Hepatic stellate cell (primary cell): ENCODE measurements around the gene FAM20C.
A peak's percentile ranks its signal among the peaks of the same experiment; 100 is the strongest.
"Not testable (repeated sequence)": the region's sequence is repeated elsewhere in the genome, so short reads cannot be mapped to it uniquely, and the experiment has no call there.

Experiments used
- DNase-seq: peaks from one replicate; pipeline ENCODE4 v3.0.0; 2011; ENCODE audit warnings: low spot score

The FAM20C gene

GRCh38 chr7:192701-193480, 520 bp downstream of the FAM20C start:
- peak; percentile 42 for DNase-seq

GRCh38 chr7:193481-194251, 1.3 kb downstream of the FAM20C start:
- no peak for DNase-seq

GRCh38 chr7:194252-195009, 2.1 kb downstream of the FAM20C start:
- DNase-seq, result peak; percentile 63

GRCh38 chr7:195010-195829, 2.8 kb downstream of the FAM20C start:
- DNase-seq, result peak; percentile 53

- no peak for DNase-seq
These were observed 3.4 kb downstream of the FAM20C start for GRCh38 chr7:195830-196128.

GRCh38 chr7:196283-196682, 3.9 kb downstream of the FAM20C start:
- DNase-seq, result no peak

- no peak for DNase-seq
These were observed 4.5 kb downstream of the FAM20C start for GRCh38 chr7:196778-197321.

GRCh38 chr7:197413-198335, 5.3 kb downstream of the FAM20C start:
- DNase-seq, result no peak

GRCh38 chr7:199483-200249, 7.3 kb downstream of the FAM20C start:
- no peak for DNase-seq

- no peak for DNase-seq
These were observed 7.9 kb downstream of the FAM20C start for GRCh38 chr7:200290-200689.

GRCh38 chr7:200704-201103, 8.3 kb downstream of the FAM20C start:
- no peak for DNase-seq

- DNase-seq, result no peak
These were observed 12.0 kb downstream of the FAM20C start for GRCh38 chr7:204326-204725.

GRCh38 chr7:205115-206010, 13.0 kb downstream of the FAM20C start:
- no peak for DNase-seq

GRCh38 chr7:206351-206750, 14.0 kb downstream of the FAM20C start:
- DNase-seq, result not testable (repeated sequence)

GRCh38 chr7:207418-208129, 15.2 kb downstream of the FAM20C start:
- no peak for DNase-seq

- no peak for DNase-seq
These were observed 15.8 kb downstream of the FAM20C start for GRCh38 chr7:208130-208673.

GRCh38 chr7:208816-209215, 16.4 kb downstream of the FAM20C start:
- no peak for DNase-seq

- DNase-seq, result no peak
These were observed 17.0 kb downstream of the FAM20C start for GRCh38 chr7:209416-209815.
